Liver (tissue), 9 donors: Measurements from ENCODE around the gene RRAS2. TPM values are rescaled to one million over a fixed set of nuclear protein-coding genes. Genes with fewer than 3 reads are reported as not detected.
"Not testable (repeated sequence)": the region's sequence is repeated elsewhere in the genome, so short reads cannot be mapped to it uniquely, and the experiment has no call there.

Source experiments
- DNase-seq: peaks from one replicate; pipeline ENCODE4 v3.0.0-alpha.2; 2017; ENCODE audit warnings: low spot score
- H3K27ac ChIP-seq, 2 donors: one replicate each; pipeline ENCODE4 v1.7.0; 2013; ENCODE audit warnings: inconsistent platforms in 2 of 2, low read length in 2 of 2, control low read depth in 1 of 2, low read depth in 1 of 2, mild to moderate bottlenecking in 1 of 2
- H3K27me3 ChIP-seq, 4 donors: one replicate each; pipeline versions ENCODE4 v1.6.1 to v1.7.0; 2013; ENCODE audit warnings: low read length in 3 of 4, inconsistent platforms in 1 of 4, mild to moderate bottlenecking in 1 of 4, moderate library complexity in 1 of 4; ENCODE audit not compliant: control insufficient read depth in 4 of 4, insufficient read depth in 4 of 4
- H3K36me3 ChIP-seq, 4 donors: one replicate each; pipeline versions ENCODE4 v1.6.1 to v1.7.0; 2013; ENCODE audit warnings: low read length in 3 of 4, mild to moderate bottlenecking in 3 of 4, low read depth in 1 of 4, moderate library complexity in 1 of 4; ENCODE audit not compliant: control insufficient read depth in 4 of 4, insufficient read depth in 3 of 4
- H3K4me1 ChIP-seq, 4 donors: one replicate each; pipeline versions ENCODE4 v1.6.1 to v1.7.0; 2013; ENCODE audit warnings: low read length in 3 of 4, mild to moderate bottlenecking in 3 of 4, moderate library complexity in 1 of 4; ENCODE audit not compliant: control insufficient read depth in 4 of 4, insufficient read depth in 4 of 4
- H3K4me3 ChIP-seq, 3 donors: one replicate each; pipeline versions ENCODE4 v1.6.1 to v1.7.0; 2013; ENCODE audit warnings: low read length in 3 of 3, control low read depth in 1 of 3, low read depth in 1 of 3, mild to moderate bottlenecking in 1 of 3
- H3K9ac ChIP-seq, 2 donors: one replicate each; pipeline ENCODE4 v1.7.0; 2013; ENCODE audit warnings: low read length in 2 of 2, mild to moderate bottlenecking in 2 of 2, moderate library complexity in 2 of 2, control low read depth in 1 of 2, low read depth in 1 of 2
- H3K9me3 ChIP-seq, 4 donors: one replicate each; pipeline versions ENCODE4 v1.6.1 to v1.7.0; 2013; ENCODE audit warnings: low read length in 3 of 4; ENCODE audit not compliant: control insufficient read depth in 4 of 4
- CTCF ChIP-seq: fragments of 150-350 bp; IDR thresholded peaks from 2 replicates; pipeline ENCODE4 v1.5.1; 2017; ENCODE audit warnings: improper control_type of control experiment, low read depth, low read length; ENCODE audit not compliant: missing input control
- EGR1 ChIP-seq, 2 donors: IDR thresholded peaks; 2 replicates each; pipeline ENCODE4 v1.6.1; 2016 to 2018; ENCODE audit warnings: antibody characterized with exemption in 2 of 2, low read depth in 2 of 2
- FOXA1 ChIP-seq: IDR thresholded peaks from 2 replicates; pipeline ENCODE4 v1.6.1; 2016; ENCODE audit warnings: antibody characterized with exemption
- FOXA2 ChIP-seq: IDR thresholded peaks from 2 replicates; pipeline ENCODE4 v1.6.1; 2016; ENCODE audit warnings: antibody characterized with exemption
- GABPA ChIP-seq, 2 donors: IDR thresholded peaks in 1 of 2; conservative IDR thresholded peaks in 1 of 2; 2 replicates each; pipeline ENCODE4 v1.6.1; 2016; ENCODE audit warnings: antibody characterized with exemption in 2 of 2, mild to moderate bottlenecking in 1 of 2, moderate library complexity in 1 of 2
- HNF4A ChIP-seq, 2 donors: conservative IDR thresholded peaks; 2 replicates each; pipeline ENCODE4 v1.6.1; 2016; ENCODE audit warnings: antibody characterized with exemption in 2 of 2, mild to moderate bottlenecking in 2 of 2
- HNF4G ChIP-seq: IDR thresholded peaks from 2 replicates; pipeline ENCODE4 v1.6.1; 2016; ENCODE audit warnings: antibody characterized with exemption
- JUND ChIP-seq, 2 donors: IDR thresholded peaks; 2 replicates each; pipeline ENCODE4 v1.6.1; 2016; ENCODE audit warnings: antibody characterized with exemption in 2 of 2
- NR2F2 ChIP-seq: IDR thresholded peaks from 2 replicates; pipeline ENCODE4 v1.6.1; 2016; ENCODE audit warnings: antibody characterized with exemption
- RAD21 ChIP-seq, 2 donors: IDR thresholded peaks; 2 replicates each; pipeline ENCODE4 v1.6.1; 2016; ENCODE audit warnings: antibody characterized with exemption in 2 of 2, mild to moderate bottlenecking in 2 of 2
- REST ChIP-seq: IDR thresholded peaks from 2 replicates; pipeline ENCODE4 v1.6.1; 2016; ENCODE audit warnings: antibody characterized with exemption, mild to moderate bottlenecking
- RXRA ChIP-seq, 2 donors: IDR thresholded peaks; 2 replicates each; pipeline ENCODE4 v1.6.1; 2017 to 2018; ENCODE audit warnings: antibody characterized with exemption in 2 of 2, mild to moderate bottlenecking in 1 of 2
- SP1 ChIP-seq: IDR thresholded peaks from 2 replicates; pipeline ENCODE4 v1.6.1; 2018; ENCODE audit warnings: antibody characterized with exemption, mild to moderate bottlenecking
- TAF1 ChIP-seq: conservative IDR thresholded peaks from 2 replicates; pipeline ENCODE4 v1.6.1; 2016; ENCODE audit warnings: antibody characterized with exemption, mild to moderate bottlenecking
- YY1 ChIP-seq: IDR thresholded peaks from 2 replicates; pipeline ENCODE4 v1.6.1; 2016; ENCODE audit warnings: antibody characterized with exemption, mild to moderate bottlenecking
- ZBTB33 ChIP-seq: IDR thresholded peaks from 2 replicates; pipeline ENCODE4 v1.6.1; 2016; ENCODE audit warnings: antibody characterized with exemption
- WGBS: extraction: QIAGEN DNeasy Blood & Tissue Kit; methylation state at CpG from one replicate; pipeline ENCODE4 v1.1.7; 2013; 5-methylcytosine and 5-hydroxymethylcytosine counted together
- polyA plus RNA-seq, 2 donors: library from polyadenylated mRNA; stranded (reverse) in 1 of 2; unstranded in 1 of 2; fragments of 200-250 nt in 1 of 2; fragments of >200 nt in 1 of 2; fragmentation: Nextera tagmentation in 1 of 2; extraction: Ambion mirVana in 1 of 2; gene quantifications; one replicate each; pipeline versions ENCODE4 v1.2.1 to v1.2.3, GENCODE V29; 2013 to 2015
- total RNA-seq, 2 donors: library from RNA; depleted of rRNA; stranded (reverse); fragments of >200 nt; gene quantifications; one replicate each; pipeline ENCODE4 v1.2.3, GENCODE V29; 2014
- TF ChIP-seq, protein P1 (sequence below): IDR thresholded peaks from 2 replicates; pipeline ENCODE4 v1.6.1; 2016; ENCODE audit warnings: antibody characterized with exemption
- TF ChIP-seq, protein P2 (sequence below): IDR thresholded peaks from 2 replicates; pipeline ENCODE4 v1.6.1; 2016; ENCODE audit warnings: antibody characterized with exemption
- donor health status: healthy.
- donor health status: healthy.
- donor health status: healthy.
- donor health status: healthy.
- donor health status: healthy.

The RRAS2 gene
- total and polyA plus RNA-seq, 4 donors, result 11.2 to 23.8 (median 17.5) TPM

DNA sequence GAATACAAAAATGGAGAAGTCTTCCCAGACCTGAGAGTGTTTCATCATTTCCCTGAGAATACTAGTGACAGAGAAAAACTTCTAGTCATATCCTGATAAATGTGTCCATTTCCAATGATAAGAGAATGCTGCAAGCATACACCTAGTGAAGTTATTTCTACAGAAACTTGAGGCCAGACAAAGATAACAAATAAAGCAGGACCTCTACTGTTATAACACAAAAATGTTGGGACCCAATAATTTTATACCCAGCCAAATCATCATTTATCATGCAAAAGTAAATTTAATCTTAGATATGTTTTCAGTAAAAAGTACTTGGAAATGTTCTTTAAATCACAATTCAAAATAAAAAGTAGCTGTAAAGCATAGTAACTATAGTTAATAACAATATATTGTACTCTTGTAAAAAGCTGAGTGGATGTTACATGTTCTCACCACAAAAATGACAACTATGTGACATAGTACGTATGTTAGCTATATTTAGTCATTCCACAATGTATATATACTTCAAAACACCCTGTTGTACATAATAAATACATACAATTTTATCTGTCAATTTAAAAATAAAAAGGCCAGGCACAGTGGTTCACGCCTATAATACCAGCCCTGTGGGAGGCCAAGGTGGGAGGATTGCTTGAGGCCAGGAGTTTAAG, 12.6 kb downstream of the RRAS2 start:
- H3K27ac ChIP-seq, result no peak overlapping the region
- no peak for DNase-seq
- H3K4me3 ChIP-seq, result no peak overlapping the region
- peaks cover 0 to 4% (median 0%) of the 10 kb centered on the region in 4 donors for H3K9me3 ChIP-seq
- WGBS, result 99% methylated on average over 2 of the region's 2 CpGs
- H3K27me3 ChIP-seq, result no peaks in the 10 kb centered on the region
- H3K36me3 ChIP-seq, result no peaks in the 10 kb centered on the region
- TF ChIP-seq NR2F2 (no peak), GABPA (IDR thresholded peaks at IDR 0.05 in 1 of 2, conservative IDR thresholded peaks at IDR 0.05 in 1 of 2) (no peak), YY1 (no peak)
- H3K9ac ChIP-seq, result no peak overlapping the region
- peaks cover 0 to 3% (median 0%) of the 10 kb centered on the region in 4 donors for H3K4me1 ChIP-seq

GRCh38 chr11:14345668-14346067, 13.3 kb downstream of the RRAS2 start:
- no peak overlapping the region for H3K27ac ChIP-seq
- peaks cover 0 to 4% (median 0%) of the 10 kb centered on the region in 4 donors for H3K9me3 ChIP-seq
- TF ChIP-seq TAF1, result no peak
- no peak for TF ChIP-seq ZBTB33
- no peak for TF ChIP-seq JUND (IDR thresholded peaks at IDR 0.05)
- no peak for TF ChIP-seq GABPA (IDR thresholded peaks at IDR 0.05 in 1 of 2, conservative IDR thresholded peaks at IDR 0.05 in 1 of 2)
- TF ChIP-seq NR2F2, result no peak
- no peak for TF ChIP-seq RXRA (IDR thresholded peaks at IDR 0.05)
- TF ChIP-seq HNF4G, result no peak
- no peak for TF ChIP-seq HNF4A (conservative IDR thresholded peaks at IDR 0.05)
- no peak for TF ChIP-seq FOXA1
- TF ChIP-seq, protein P1, sequence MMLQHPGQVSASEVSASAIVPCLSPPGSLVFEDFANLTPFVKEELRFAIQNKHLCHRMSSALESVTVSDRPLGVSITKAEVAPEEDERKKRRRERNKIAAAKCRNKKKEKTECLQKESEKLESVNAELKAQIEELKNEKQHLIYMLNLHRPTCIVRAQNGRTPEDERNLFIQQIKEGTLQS, result no peak
- TF ChIP-seq EGR1 (IDR thresholded peaks at IDR 0.05; ENCODE audit: low read depth in 2 of 2), result no peak
- no peak for TF ChIP-seq REST
- TF ChIP-seq, protein P2, sequence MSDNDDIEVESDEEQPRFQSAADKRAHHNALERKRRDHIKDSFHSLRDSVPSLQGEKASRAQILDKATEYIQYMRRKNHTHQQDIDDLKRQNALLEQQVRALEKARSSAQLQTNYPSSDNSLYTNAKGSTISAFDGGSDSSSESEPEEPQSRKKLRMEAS, result no peak
- no peak for TF ChIP-seq FOXA2
- no peak for TF ChIP-seq YY1
- no peak for TF ChIP-seq CTCF
- no peak for TF ChIP-seq SP1
- TF ChIP-seq RAD21 (IDR thresholded peaks at IDR 0.05), result no peak
- no peaks in the 10 kb centered on the region for H3K27me3 ChIP-seq
- H3K9ac ChIP-seq, result no peak overlapping the region
- no peak for DNase-seq
- no peak overlapping the region for H3K4me3 ChIP-seq
- 93% methylated on average over 1 of the region's 1 CpG for WGBS
- H3K4me1 ChIP-seq, result peaks cover 0 to 3% (median 0%) of the 10 kb centered on the region in 4 donors
- no peaks in the 10 kb centered on the region for H3K36me3 ChIP-seq

GRCh38 chr11:14345016-14345415, 14.0 kb downstream of the RRAS2 start:
- not testable (repeated sequence) for H3K4me1 ChIP-seq, DNase-seq, H3K9me3 ChIP-seq, H3K4me3 ChIP-seq, H3K27ac ChIP-seq, H3K27me3 ChIP-seq, H3K36me3 ChIP-seq, H3K9ac ChIP-seq
- WGBS, result 96% methylated on average over 5 of the region's 5 CpGs
